COR-L47 (cell line): ENCODE data around the gene ARID4A.
"Not testable (repeated sequence)": the region's sequence is repeated elsewhere in the genome, so short reads cannot be mapped to it uniquely, and the experiment has no call there.

Source experiments
- DNase-seq: peaks from one replicate; lab custom pipeline; 2025; lab: John Stamatoyannopoulos, UW

Gene ARID4A

GRCh38 chr14:58298477-58299400, at the start of gene ARID4A:
Gene ARID4A, plus strand, starts transcription at chr14:58298555. Its CDS starts 1,300 bp downstream, at chr14:58299855.
- DNase-seq: no peak

- DNase-seq: no peak
These were observed 48.7 kb upstream of the ARID4A start for GRCh38 chr14:58249611-58250010.

- no peak for DNase-seq
These were observed 40.2 kb upstream of the ARID4A start for GRCh38 chr14:58258156-58258555.

GRCh38 chr14:58262005-58262404, 36.4 kb upstream of the ARID4A start:
- not testable (repeated sequence) for DNase-seq

GRCh38 chr14:58265401-58265800, 33.0 kb upstream of the ARID4A start:
- no peak for DNase-seq

GRCh38 chr14:58270628-58271027, 27.7 kb upstream of the ARID4A start:
- no peak for DNase-seq

GRCh38 chr14:58272588-58273372, 25.6 kb upstream of the ARID4A start:
- no peak for DNase-seq

GRCh38 chr14:58274881-58275280, 23.5 kb upstream of the ARID4A start:
- no peak for DNase-seq

GRCh38 chr14:58275527-58276190, 22.7 kb upstream of the ARID4A start:
- DNase-seq: no peak

- no peak for DNase-seq
These were observed 22.1 kb upstream of the ARID4A start for GRCh38 chr14:58276208-58276607.

- no peak for DNase-seq
These were observed 20.2 kb upstream of the ARID4A start for GRCh38 chr14:58278177-58278576.

- DNase-seq: no peak
These were observed 17.2 kb upstream of the ARID4A start for GRCh38 chr14:58280954-58281787.

GRCh38 chr14:58281969-58282368, 16.4 kb upstream of the ARID4A start:
- no peak for DNase-seq

- no peak for DNase-seq
These were observed 15.3 kb upstream of the ARID4A start for GRCh38 chr14:58282925-58283593.

GRCh38 chr14:58283730-58284129, 14.6 kb upstream of the ARID4A start:
- DNase-seq: no peak

GRCh38 chr14:58285132-58285531, 13.2 kb upstream of the ARID4A start:
- DNase-seq: no peak

GRCh38 chr14:58287607-58288042, 10.7 kb upstream of the ARID4A start:
- DNase-seq: no peak

GRCh38 chr14:58288106-58288792, 10.1 kb upstream of the ARID4A start:
- no peak for DNase-seq

GRCh38 chr14:58291646-58292045, 6.7 kb upstream of the ARID4A start:
- DNase-seq: no peak

- no peak for DNase-seq
These were observed 6.2 kb upstream of the ARID4A start for GRCh38 chr14:58292187-58292586.
